ENCODE data around the gene CD9.
A peak's percentile ranks its signal among the peaks of the same experiment; 100 is the strongest.

Gene CD9

GRCh38 chr12:6195665-6196535 is 4.3 kb upstream of the CD9 start:
- no peak for TF ChIP-seq BHLHE40 (IDR thresholded peaks at IDR 0.05; ENCODE audit: borderline replicate concordance)
- ChIA-PET POLR2A (interaction anchor here (1.3 kb wide), 1 partner anchor 83 kb away, joined by 10 read pairs; no protein-coding TSS in a partner anchor), CTCF (interaction anchor here (0.6 to 6.7 kb wide), 21 partner anchors 8 to 274 kb away, joined by 3 to 90 read pairs (median 4); no protein-coding TSS in a partner anchor)
- peak; percentile 91 for DNase-seq (ENCODE audit: extremely low spot score)

GRCh38 chr12:6198051-6198450 is 2.1 kb upstream of the CD9 start:
- CTCF ChIA-PET, result interaction anchor here (6.7 kb wide), 1 partner anchor 79 kb away, joined by 90 read pairs; no protein-coding TSS in a partner anchor
- POLR2A ChIA-PET, result no interaction called here
- DNase-seq (ENCODE audit: extremely low spot score), result no peak
- TF ChIP-seq ZNF384 (IDR thresholded peaks at IDR 0.05) (no peak), CTBP1 (IDR thresholded peaks at IDR 0.05; ENCODE audit: borderline replicate concordance) (no peak), FOXK2 (IDR thresholded peaks at IDR 0.05) (no peak), SUZ12 (IDR thresholded peaks at IDR 0.05) (no peak), LEF1 (IDR thresholded peaks at IDR 0.05; ENCODE audit: borderline replicate concordance) (no peak), HDGF (IDR thresholded peaks at IDR 0.05; ENCODE audit: borderline replicate concordance) (no peak), BHLHE40 (IDR thresholded peaks at IDR 0.05; ENCODE audit: borderline replicate concordance) (no peak)
- TF ChIP-seq, protein P1, sequence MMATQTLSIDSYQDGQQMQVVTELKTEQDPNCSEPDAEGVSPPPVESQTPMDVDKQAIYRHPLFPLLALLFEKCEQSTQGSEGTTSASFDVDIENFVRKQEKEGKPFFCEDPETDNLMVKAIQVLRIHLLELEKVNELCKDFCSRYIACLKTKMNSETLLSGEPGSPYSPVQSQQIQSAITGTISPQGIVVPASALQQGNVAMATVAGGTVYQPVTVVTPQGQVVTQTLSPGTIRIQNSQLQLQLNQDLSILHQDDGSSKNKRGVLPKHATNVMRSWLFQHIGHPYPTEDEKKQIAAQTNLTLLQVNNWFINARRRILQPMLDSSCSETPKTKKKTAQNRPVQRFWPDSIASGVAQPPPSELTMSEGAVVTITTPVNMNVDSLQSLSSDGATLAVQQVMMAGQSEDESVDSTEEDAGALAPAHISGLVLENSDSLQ (IDR thresholded peaks at IDR 0.05), result no peak

DNA sequence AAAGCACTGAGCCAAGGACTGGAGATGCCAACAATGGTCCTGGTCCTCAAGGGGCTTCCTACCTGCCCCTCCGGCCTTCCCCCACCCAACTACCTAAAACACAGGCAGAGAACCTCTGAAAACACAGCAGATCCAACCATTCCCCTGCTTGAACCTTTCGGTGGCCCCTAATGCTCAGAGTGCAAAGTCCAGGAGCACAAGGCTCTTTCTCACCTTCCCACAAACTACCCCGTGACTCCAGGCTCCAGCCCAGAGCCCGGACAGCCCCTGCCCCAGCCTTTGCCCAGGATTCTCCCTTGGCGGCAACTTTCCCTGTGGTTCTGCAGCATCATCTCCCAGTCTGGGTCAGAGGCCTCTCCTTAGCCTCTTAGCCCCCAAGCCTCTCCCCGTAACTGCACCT is 1.6 kb upstream of the CD9 start:
- ChIA-PET CTCF (interaction anchor here (3.0 to 6.7 kb wide), 2 partner anchors 78 to 86 kb away, joined by 9 to 90 read pairs; no protein-coding TSS in a partner anchor), POLR2A (no interaction called here)
- no peak for DNase-seq (ENCODE audit: extremely low spot score)
- TF ChIP-seq FOXM1 (IDR thresholded peaks at IDR 0.05; ENCODE audit: borderline replicate concordance), result no peak
- TF ChIP-seq FOXA1 (IDR thresholded peaks at IDR 0.05), result no peak
- TF ChIP-seq, protein P1 (IDR thresholded peaks at IDR 0.05), result no peak
- no peak for TF ChIP-seq SP1 (IDR thresholded peaks at IDR 0.05)
- TF ChIP-seq ZNF384 (IDR thresholded peaks at IDR 0.05), result no peak
- TF ChIP-seq NFRKB (IDR thresholded peaks at IDR 0.05), result no peak
- TF ChIP-seq ARNT (IDR thresholded peaks at IDR 0.05), result no peak
- no peak for TF ChIP-seq CTBP1 (IDR thresholded peaks at IDR 0.05; ENCODE audit: borderline replicate concordance)
- TF ChIP-seq HDGF (IDR thresholded peaks at IDR 0.05; ENCODE audit: borderline replicate concordance), result no peak

DNA sequence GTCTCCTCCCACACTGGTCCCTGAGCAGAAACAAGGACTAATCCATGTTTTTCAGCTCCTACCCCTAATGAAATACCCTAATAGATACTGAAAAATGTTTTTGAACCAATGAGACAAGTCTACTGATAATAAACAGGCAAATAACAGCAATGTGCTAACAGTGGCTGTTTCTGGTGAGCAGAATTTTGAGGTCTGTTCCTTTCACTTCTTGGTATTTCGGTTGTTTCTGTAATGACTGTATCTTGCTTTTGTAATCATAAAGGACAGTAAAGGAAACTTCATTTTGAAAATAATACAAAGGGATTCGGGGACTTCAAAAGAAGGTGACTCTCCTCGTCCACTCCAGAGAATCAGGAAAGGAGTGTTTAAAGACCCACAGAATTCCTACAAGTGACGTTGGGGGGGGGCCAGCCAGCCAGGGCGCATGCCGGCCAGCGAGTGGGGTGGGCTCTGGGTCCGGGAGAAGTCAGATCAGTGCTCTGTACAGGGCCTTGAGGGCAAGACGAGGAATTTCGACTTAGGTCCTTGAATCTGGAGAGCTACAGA is 1.1 kb upstream of the CD9 start:
- no peak for DNase-seq (ENCODE audit: extremely low spot score)
- ChIA-PET POLR2A (interaction anchor here (1.0 kb wide), 1 partner anchor 80 kb away, joined by 3 read pairs; no protein-coding TSS in a partner anchor), CTCF (interaction anchor here (3.0 to 6.7 kb wide), 2 partner anchors 78 to 85 kb away, joined by 9 to 90 read pairs; no protein-coding TSS in a partner anchor)
- TF ChIP-seq ZNF384 (IDR thresholded peaks at IDR 0.05), result no peak
- TF ChIP-seq FOXK2 (IDR thresholded peaks at IDR 0.05), result no peak
- TF ChIP-seq, protein P1 (IDR thresholded peaks at IDR 0.05), result no peak

DNA sequence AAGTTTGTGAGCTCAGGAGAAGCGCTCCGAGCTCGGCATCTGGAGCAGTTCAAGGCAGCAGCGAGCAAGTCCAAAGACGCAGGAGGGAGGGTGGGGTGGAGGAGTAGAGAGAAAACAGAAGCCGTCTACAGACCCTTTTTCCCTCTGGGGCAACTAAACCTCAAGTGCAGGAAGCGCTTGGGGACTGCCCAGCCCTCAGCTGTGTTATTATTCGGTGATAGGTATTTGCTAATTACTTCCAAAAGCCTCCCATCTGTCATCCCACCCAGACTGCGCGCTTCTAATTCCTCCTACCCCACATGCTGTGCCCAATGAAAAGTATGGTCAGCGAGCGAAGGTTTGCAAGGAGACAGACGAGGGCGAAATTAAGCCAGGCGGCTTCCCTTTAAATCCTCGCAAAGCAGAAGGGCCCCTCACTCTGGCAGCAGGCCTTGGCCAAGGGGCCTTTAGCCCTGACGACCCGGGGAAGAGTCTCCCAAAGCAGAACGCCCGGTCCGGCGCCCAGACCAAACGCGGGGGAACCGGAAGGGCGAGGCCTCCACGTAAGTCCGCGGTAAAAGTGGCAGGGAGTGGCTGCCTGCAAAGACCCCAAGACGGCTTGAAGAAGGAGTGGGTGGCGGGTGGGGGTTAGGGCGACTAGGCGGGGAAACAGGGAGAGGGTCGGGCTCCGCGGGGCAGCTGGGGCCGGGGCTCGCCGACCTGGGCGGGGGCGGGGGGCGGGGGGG is 507 bp upstream of the CD9 start:
- CTCF ChIA-PET, result interaction anchor here (3.0 to 6.7 kb wide), 2 partner anchors 77 to 85 kb away, joined by 9 to 90 read pairs; no protein-coding TSS in a partner anchor
- POLR2A ChIA-PET, result interaction anchor here (1.0 to 2.2 kb wide), 4 partner anchors 10 to 80 kb away, joined by 3 to 6 read pairs (median 3); no protein-coding TSS in a partner anchor
- DNase-seq (ENCODE audit: extremely low spot score), result peak; percentile 18
- TF ChIP-seq LEF1 (IDR thresholded peaks at IDR 0.05; ENCODE audit: borderline replicate concordance) (no peak), FOXA1 (IDR thresholded peaks at IDR 0.05) (no peak), TARDBP (IDR thresholded peaks at IDR 0.05) (no peak), SUZ12 (IDR thresholded peaks at IDR 0.05) (no peak), SP1 (IDR thresholded peaks at IDR 0.05) (no peak), HDGF (IDR thresholded peaks at IDR 0.05; ENCODE audit: borderline replicate concordance) (no peak), NFRKB (IDR thresholded peaks at IDR 0.05) (no peak), L3MBTL2 (conservative IDR thresholded peaks at IDR 0.05) (peak; percentile 57)
- TF ChIP-seq, protein P1 (IDR thresholded peaks at IDR 0.05), result no peak

Measured in HEK293T (cell line).